ENCODE results near the gene LTBP2.

Gene LTBP2

GRCh38 chr14:74524076-74524811, 87.8 kb downstream of the LTBP2 start:
- H3K36me3 Mint-ChIP-seq (ENCODE audit: low read depth) = no peaks in the 10 kb centered on the region
- peaks cover 11% of the 10 kb centered on the region for H3K27me3 Mint-ChIP-seq (ENCODE audit: low read depth)
- no peaks in the 10 kb centered on the region for H3K9me3 Mint-ChIP-seq

GRCh38 chr14:74522740-74523139, 89.3 kb downstream of the LTBP2 start:
- peaks cover 24% of the 10 kb centered on the region for H3K27me3 Mint-ChIP-seq (ENCODE audit: low read depth)
- no peaks in the 10 kb centered on the region for H3K4me1 Mint-ChIP-seq (ENCODE audit: low read depth)
- no peak overlapping the region for H3K4me3 Mint-ChIP-seq
- H3K9me3 Mint-ChIP-seq = no peaks in the 10 kb centered on the region
- no peak overlapping the region for H3K27ac Mint-ChIP-seq
- H3K36me3 Mint-ChIP-seq (ENCODE audit: low read depth) = no peaks in the 10 kb centered on the region

More at GRCh38 chr14:74524076-74524811, 87.8 kb downstream of the LTBP2 start:
- H3K4me3 Mint-ChIP-seq = no peak overlapping the region
- H3K27ac Mint-ChIP-seq = no peak overlapping the region
- H3K4me1 Mint-ChIP-seq (ENCODE audit: low read depth) = no peaks in the 10 kb centered on the region

- Mint-ChIP-seq H3K9me3 (no peaks in the 10 kb centered on the region), H3K36me3 (ENCODE audit: low read depth) (no peaks in the 10 kb centered on the region), H3K27ac (no peak overlapping the region), H3K4me1 (ENCODE audit: low read depth) (no peaks in the 10 kb centered on the region), H3K4me3 (no peak overlapping the region), H3K27me3 (ENCODE audit: low read depth) (peaks cover 24% of the 10 kb centered on the region)
Observed at GRCh38 chr14:74521756-74522155, 90.3 kb downstream of the LTBP2 start.

- Mint-ChIP-seq H3K9me3 (no peaks in the 10 kb centered on the region), H3K27ac (no peak overlapping the region), H3K36me3 (ENCODE audit: low read depth) (no peaks in the 10 kb centered on the region), H3K27me3 (ENCODE audit: low read depth) (peaks cover 22% of the 10 kb centered on the region), H3K4me3 (no peak overlapping the region), H3K4me1 (ENCODE audit: low read depth) (peaks cover 5% of the 10 kb centered on the region)
Observed at GRCh38 chr14:74519316-74520074, 92.5 kb downstream of the LTBP2 start.

GRCh38 chr14:74518221-74518620, 93.8 kb downstream of the LTBP2 start:
- H3K27ac Mint-ChIP-seq = no peak overlapping the region
- H3K4me1 Mint-ChIP-seq (ENCODE audit: low read depth) = peaks cover 10% of the 10 kb centered on the region
- H3K27me3 Mint-ChIP-seq (ENCODE audit: low read depth) = peaks cover 30% of the 10 kb centered on the region
- no peak overlapping the region for H3K4me3 Mint-ChIP-seq
- no peaks in the 10 kb centered on the region for H3K9me3 Mint-ChIP-seq
- H3K36me3 Mint-ChIP-seq (ENCODE audit: low read depth) = no peaks in the 10 kb centered on the region

- peaks cover 32% of the 10 kb centered on the region for H3K27me3 Mint-ChIP-seq (ENCODE audit: low read depth)
- H3K36me3 Mint-ChIP-seq (ENCODE audit: low read depth) = no peaks in the 10 kb centered on the region
- H3K27ac Mint-ChIP-seq = no peak overlapping the region
- no peak overlapping the region for H3K4me3 Mint-ChIP-seq
- H3K9me3 Mint-ChIP-seq = no peaks in the 10 kb centered on the region
- peaks cover 10% of the 10 kb centered on the region for H3K4me1 Mint-ChIP-seq (ENCODE audit: low read depth)
Observed at GRCh38 chr14:74517731-74518130, 94.3 kb downstream of the LTBP2 start.

- Mint-ChIP-seq H3K4me3 (no peak overlapping the region), H3K27ac (no peak overlapping the region), H3K4me1 (ENCODE audit: low read depth) (peaks cover 10% of the 10 kb centered on the region), H3K9me3 (no peaks in the 10 kb centered on the region), H3K27me3 (ENCODE audit: low read depth) (peaks cover 37% of the 10 kb centered on the region), H3K36me3 (ENCODE audit: low read depth) (no peaks in the 10 kb centered on the region)
Observed at GRCh38 chr14:74516451-74517160, 95.4 kb downstream of the LTBP2 start.

GRCh38 chr14:74515891-74516412, 96.1 kb downstream of the LTBP2 start:
- Mint-ChIP-seq H3K27me3 (ENCODE audit: low read depth) (peaks cover 37% of the 10 kb centered on the region), H3K4me3 (no peak overlapping the region), H3K4me1 (ENCODE audit: low read depth) (peaks cover 10% of the 10 kb centered on the region), H3K27ac (no peak overlapping the region), H3K9me3 (no peaks in the 10 kb centered on the region), H3K36me3 (ENCODE audit: low read depth) (no peaks in the 10 kb centered on the region)

GRCh38 chr14:74514471-74514941, 97.5 kb downstream of the LTBP2 start:
- H3K27me3 Mint-ChIP-seq (ENCODE audit: low read depth) = peaks cover 37% of the 10 kb centered on the region
- peaks cover 10% of the 10 kb centered on the region for H3K4me1 Mint-ChIP-seq (ENCODE audit: low read depth)
- H3K27ac Mint-ChIP-seq = no peak overlapping the region
- no peak overlapping the region for H3K4me3 Mint-ChIP-seq
- no peaks in the 10 kb centered on the region for H3K36me3 Mint-ChIP-seq (ENCODE audit: low read depth)
- no peaks in the 10 kb centered on the region for H3K9me3 Mint-ChIP-seq

- no peaks in the 10 kb centered on the region for H3K36me3 Mint-ChIP-seq (ENCODE audit: low read depth)
- H3K27ac Mint-ChIP-seq = no peak overlapping the region
- H3K9me3 Mint-ChIP-seq = no peaks in the 10 kb centered on the region
- H3K4me3 Mint-ChIP-seq = no peak overlapping the region
- H3K4me1 Mint-ChIP-seq (ENCODE audit: low read depth) = peaks cover 10% of the 10 kb centered on the region
- peaks cover 29% of the 10 kb centered on the region for H3K27me3 Mint-ChIP-seq (ENCODE audit: low read depth)
Observed at GRCh38 chr14:74511966-74512830, 99.8 kb downstream of the LTBP2 start.

- no peaks in the 10 kb centered on the region for H3K36me3 Mint-ChIP-seq (ENCODE audit: low read depth)
- H3K27ac Mint-ChIP-seq = no peak overlapping the region
Observed at GRCh38 chr14:74510959-74511409, 101.1 kb downstream of the LTBP2 start.

GRCh38 chr14:74510223-74510931, 101.7 kb downstream of the LTBP2 start:
- peaks cover 24% of the 10 kb centered on the region for H3K27me3 Mint-ChIP-seq (ENCODE audit: low read depth)
- H3K4me1 Mint-ChIP-seq (ENCODE audit: low read depth) = peaks cover 10% of the 10 kb centered on the region
- no peak overlapping the region for H3K4me3 Mint-ChIP-seq
- no peak overlapping the region for H3K27ac Mint-ChIP-seq
- H3K9me3 Mint-ChIP-seq = no peaks in the 10 kb centered on the region
- H3K36me3 Mint-ChIP-seq (ENCODE audit: low read depth) = no peaks in the 10 kb centered on the region

More at GRCh38 chr14:74510959-74511409, 101.1 kb downstream of the LTBP2 start:
- Mint-ChIP-seq H3K9me3 (no peaks in the 10 kb centered on the region), H3K4me1 (ENCODE audit: low read depth) (peaks cover 10% of the 10 kb centered on the region), H3K4me3 (no peak overlapping the region), H3K27me3 (ENCODE audit: low read depth) (peaks cover 26% of the 10 kb centered on the region)

GRCh38 chr14:74509587-74510222, 102.3 kb downstream of the LTBP2 start:
- Mint-ChIP-seq H3K9me3 (no peaks in the 10 kb centered on the region), H3K27ac (no peak overlapping the region), H3K27me3 (ENCODE audit: low read depth) (peaks cover 24% of the 10 kb centered on the region)

More at GRCh38 chr14:74509587-74510222, 102.3 kb downstream of the LTBP2 start:
- H3K4me1 Mint-ChIP-seq (ENCODE audit: low read depth) = peaks cover 7% of the 10 kb centered on the region
- no peak overlapping the region for H3K4me3 Mint-ChIP-seq
- H3K36me3 Mint-ChIP-seq (ENCODE audit: low read depth) = no peaks in the 10 kb centered on the region
